SK-N-SH (cell line): ENCODE data around the gene CHD1. TPM values are rescaled to one million over a fixed set of nuclear protein-coding genes. Genes with fewer than 3 reads are reported as not detected.

Experiments
- CTCF ChIA-PET: fragments of 300-600, 350-600 bp; formaldehyde crosslinking; extraction: SDS; loops from one replicate; lab custom pipeline; 2021; lab: Yijun Ruan, JAX
- POLR2A ChIA-PET: fragments of 350-600 bp; sonication (Branson Sonifier 250); formaldehyde crosslinking; extraction: SDS; loops from one replicate; lab custom pipeline; 2020; ENCODE audit warnings: antibody characterized with exemption, inconsistent platforms; lab: Yijun Ruan, JAX
- DNase-seq: peaks from one replicate; pipeline ENCODE4 v3.0.0; 2012
- H2AFZ ChIP-seq: fragments of 200-600 bp; sonication (generic); 2 replicates; pipeline ENCODE4 v1.8.1; 2016; ENCODE audit warnings: antibody characterized with exemption, mild to moderate bottlenecking, low read depth
- H3F3A ChIP-seq: fragments of 200-600 bp; sonication (generic); replicated peaks from 2 replicates; pipeline ENCODE3; 2016; ENCODE audit warnings: antibody characterized with exemption, mild to moderate bottlenecking; ENCODE audit not compliant: insufficient read depth
- H3K27ac ChIP-seq, 2 experiments: fragments of 200-500 bp in 1 of 2; fragments of 200-600 bp in 1 of 2; sonication (Bioruptor generic) in 1 of 2; sonication (generic), shearing (Covaris generic) in 1 of 2; 2 replicates each; pipeline versions ENCODE4 v1.5.1 to v1.6.1; 2014 to 2016; ENCODE audit warnings: low read depth in 2 of 2, inconsistent platforms in 1 of 2, low read length in 1 of 2, mild to moderate bottlenecking in 1 of 2, mixed read lengths in 1 of 2
- H3K27me3 ChIP-seq: fragments of 200-600 bp; sonication (generic), shearing (Covaris generic); 2 replicates; pipeline ENCODE4 v1.6.1; 2016; ENCODE audit warnings: mixed run types; ENCODE audit not compliant: insufficient read depth
- H3K36me3 ChIP-seq, 2 experiments: fragments of 200-500 bp in 1 of 2; fragments of 200-600 bp in 1 of 2; sonication (Bioruptor generic) in 1 of 2; sonication (generic) in 1 of 2; replicated peaks in 1 of 2; 2 replicates each; pipeline versions ENCODE3 to v1.5.1; 2014 to 2016; ENCODE audit warnings: low read length in 1 of 2, mild to moderate bottlenecking in 1 of 2; ENCODE audit not compliant: insufficient read depth in 2 of 2, control insufficient read depth in 1 of 2
- H3K4me1 ChIP-seq, 2 experiments: fragments of 200-500 bp in 1 of 2; fragments of 200-600 bp in 1 of 2; sonication (Bioruptor generic) in 1 of 2; sonication (generic), shearing (Covaris generic) in 1 of 2; 2 replicates each; pipeline versions ENCODE4 v1.5.1 to v1.6.1; 2014 to 2016; ENCODE audit warnings: low read depth in 1 of 2, low read length in 1 of 2, mixed run types in 1 of 2; ENCODE audit not compliant: insufficient read depth in 2 of 2, control insufficient read depth in 1 of 2
- H3K4me2 ChIP-seq: fragments of 200-600 bp; sonication (generic), shearing (Covaris generic); 2 replicates; pipeline ENCODE4 v1.6.1; 2017; ENCODE audit warnings: mixed run types
- H3K4me3 ChIP-seq, 2 experiments: fragments of 200-500 bp in 1 of 2; fragments of 200-600 bp in 1 of 2; sonication (Bioruptor generic) in 1 of 2; sonication (generic), shearing (Covaris generic) in 1 of 2; 2 replicates each; pipeline versions ENCODE4 v1.5.1 to v1.8.1; 2014 to 2016; ENCODE audit warnings: low read depth in 2 of 2, inconsistent platforms in 1 of 2, low read length in 1 of 2, mild to moderate bottlenecking in 1 of 2, mixed read lengths in 1 of 2, moderate library complexity in 1 of 2
- H3K79me2 ChIP-seq: fragments of 200-600 bp; sonication (generic); 2 replicates; pipeline ENCODE4 v1.8.1; 2017; ENCODE audit warnings: mild to moderate bottlenecking; ENCODE audit not compliant: insufficient read depth
- H3K9ac ChIP-seq: fragments of 200-600 bp; sonication (generic); 2 replicates; pipeline ENCODE4 v1.6.1; 2017; ENCODE audit warnings: mixed run types
- H3K9me2 ChIP-seq: fragments of 200-600 bp; sonication (generic); 2 replicates; pipeline ENCODE4 v1.6.1; 2017; ENCODE audit warnings: mixed run types
- H3K9me3 ChIP-seq: fragments of 200-600 bp; sonication (generic); 2 replicates; pipeline ENCODE4 v1.6.1; 2017; ENCODE audit warnings: mixed run types, mild to moderate bottlenecking, moderate library complexity
- H4K20me1 ChIP-seq: fragments of 200-600 bp; sonication (generic); 2 replicates; pipeline ENCODE4 v1.6.1; 2017; ENCODE audit warnings: mild to moderate bottlenecking, mixed run types; ENCODE audit not compliant: insufficient read depth
- CHD2 ChIP-seq: fragments of 150-350 bp; IDR thresholded peaks from 2 replicates; pipeline ENCODE4 v1.6.1; 2018; ENCODE audit warnings: low read length; ENCODE audit not compliant: partially characterized antibody
- ELF1 ChIP-seq: IDR thresholded peaks from 2 replicates; pipeline ENCODE4 v1.4.0; 2012
- GABPA ChIP-seq: IDR thresholded peaks from 2 replicates; pipeline ENCODE4 v1.4.0; 2012; ENCODE audit warnings: low read depth, mild to moderate bottlenecking
- GATA2 ChIP-seq: sonication (generic); formaldehyde crosslinking; IDR thresholded peaks from 2 replicates; pipeline ENCODE4 v1.5.0; 2020; ENCODE audit warnings: mild to moderate bottlenecking, missing genetic modification reagents
- JUND ChIP-seq: IDR thresholded peaks from 2 replicates; pipeline ENCODE4 v1.4.0; 2012
- MEF2A ChIP-seq: IDR thresholded peaks from 2 replicates; pipeline ENCODE4 v1.4.0; 2012; ENCODE audit warnings: low read depth, borderline replicate concordance
- MXI1 ChIP-seq: IDR thresholded peaks from 2 replicates; pipeline ENCODE4 v1.6.1; 2012; ENCODE audit warnings: mild to moderate bottlenecking, low read depth, low read length, improper control_type of control experiment
- NFIC ChIP-seq: IDR thresholded peaks from 2 replicates; pipeline ENCODE4 v1.4.0; 2012; ENCODE audit warnings: borderline replicate concordance
- POLR2AphosphoS5 ChIP-seq: IDR thresholded peaks from 2 replicates; pipeline ENCODE4 v1.6.1; 2012; ENCODE audit warnings: low read depth, low read length
- RFX5 ChIP-seq: IDR thresholded peaks from 2 replicates; pipeline ENCODE4 v1.6.1; 2012; ENCODE audit warnings: mild to moderate bottlenecking, improper control_type of control experiment, low read length
- RXRA ChIP-seq: IDR thresholded peaks from 2 replicates; pipeline ENCODE4 v1.4.0; 2012; ENCODE audit warnings: low read depth, mild to moderate bottlenecking, borderline replicate concordance
- SMC3 ChIP-seq: IDR thresholded peaks from 2 replicates; pipeline ENCODE4 v1.6.1; 2012; ENCODE audit warnings: low read depth, low read length, improper control_type of control experiment
- YY1 ChIP-seq: IDR thresholded peaks from 2 replicates; pipeline ENCODE4 v1.4.0; 2012; ENCODE audit warnings: low read depth, mild to moderate bottlenecking
- WGBS: methylation state at CpG from one replicate; pipeline ENCODE4 v1.1.6; 2017; ENCODE audit warnings: low lambda C conversion rate; 5-methylcytosine and 5-hydroxymethylcytosine counted together
- polyA plus RNA-seq, 3 experiments: library from polyadenylated mRNA; depleted of rRNA; stranded (reverse); fragments of >200 nt; gene quantifications; 2 replicates each; pipeline ENCODE4 v1.2.3, GENCODE V29; 2012
- TF ChIP-seq, protein P1 (sequence below): IDR thresholded peaks from 2 replicates; pipeline ENCODE4 v1.4.0; 2012; ENCODE audit warnings: low read depth, borderline replicate concordance
- TF ChIP-seq, protein P2 (sequence below): IDR thresholded peaks from 2 replicates; pipeline ENCODE4 v1.4.0; 2012; ENCODE audit warnings: low read depth, borderline replicate concordance
- TF ChIP-seq, protein P3 (sequence below): IDR thresholded peaks from 2 replicates; pipeline ENCODE4 v1.4.0; 2012; ENCODE audit warnings: low read depth
- TF ChIP-seq, protein P4 (sequence below): fragments of 150-350 bp; IDR thresholded peaks from 2 replicates; pipeline ENCODE4 v1.6.1; 2017; ENCODE audit warnings: antibody characterized with exemption, low read length, low read depth, borderline replicate concordance

Gene CHD1
- polyA plus RNA-seq, 1 of the 3 experiments (the other 2 are of a cell fraction) = 12.4 TPM

DNA sequence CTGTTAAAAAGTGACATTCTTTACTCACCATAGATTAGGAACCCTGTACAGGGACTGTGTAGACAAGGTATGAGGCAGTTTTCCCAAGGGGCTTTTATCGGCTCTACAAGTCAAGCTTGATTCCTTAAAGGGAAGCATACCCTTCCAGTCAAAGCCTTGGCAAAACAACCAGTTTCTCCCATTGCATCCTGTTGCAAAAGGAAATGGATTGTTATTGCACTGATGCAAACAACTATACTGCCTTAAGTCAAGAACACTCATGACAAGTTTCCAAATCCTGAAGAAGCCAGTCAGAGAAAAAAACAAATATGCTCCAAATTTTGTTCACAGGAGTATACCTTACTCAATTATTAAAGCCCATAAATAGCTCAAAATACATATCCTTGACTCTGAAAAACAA, 87.9 kb downstream of the CHD1 start:
- H3K4me2 ChIP-seq = no peak overlapping the region
- H3K9me2 ChIP-seq = no peaks in the 10 kb centered on the region
- no peak overlapping the region for H3K4me3 ChIP-seq
- no peak overlapping the region for H2AFZ ChIP-seq
- no peaks in the 10 kb centered on the region; a peak in 1 of 4 replicates for H3K4me1 ChIP-seq
- H3F3A ChIP-seq = no peaks in the 10 kb centered on the region
- no peaks in the 10 kb centered on the region for H3K36me3 ChIP-seq
- no peaks in the 10 kb centered on the region for H3K27me3 ChIP-seq
- no peak overlapping the region for H3K27ac ChIP-seq
- H3K9me3 ChIP-seq = no peaks in the 10 kb centered on the region
- no peaks in the 10 kb centered on the region for H3K79me2 ChIP-seq
- 100% methylated on average over 1 of the region's 1 CpG for WGBS
- no peak overlapping the region for H3K9ac ChIP-seq
- ChIA-PET CTCF (interaction anchor here (0.6 to 2.1 kb wide), 8 partner anchors 12 to 219 kb away, joined by 3 to 11 read pairs (median 4); no protein-coding TSS in a partner anchor), POLR2A (no interaction called here)
- DNase-seq = no peak
- TF ChIP-seq, protein P1, sequence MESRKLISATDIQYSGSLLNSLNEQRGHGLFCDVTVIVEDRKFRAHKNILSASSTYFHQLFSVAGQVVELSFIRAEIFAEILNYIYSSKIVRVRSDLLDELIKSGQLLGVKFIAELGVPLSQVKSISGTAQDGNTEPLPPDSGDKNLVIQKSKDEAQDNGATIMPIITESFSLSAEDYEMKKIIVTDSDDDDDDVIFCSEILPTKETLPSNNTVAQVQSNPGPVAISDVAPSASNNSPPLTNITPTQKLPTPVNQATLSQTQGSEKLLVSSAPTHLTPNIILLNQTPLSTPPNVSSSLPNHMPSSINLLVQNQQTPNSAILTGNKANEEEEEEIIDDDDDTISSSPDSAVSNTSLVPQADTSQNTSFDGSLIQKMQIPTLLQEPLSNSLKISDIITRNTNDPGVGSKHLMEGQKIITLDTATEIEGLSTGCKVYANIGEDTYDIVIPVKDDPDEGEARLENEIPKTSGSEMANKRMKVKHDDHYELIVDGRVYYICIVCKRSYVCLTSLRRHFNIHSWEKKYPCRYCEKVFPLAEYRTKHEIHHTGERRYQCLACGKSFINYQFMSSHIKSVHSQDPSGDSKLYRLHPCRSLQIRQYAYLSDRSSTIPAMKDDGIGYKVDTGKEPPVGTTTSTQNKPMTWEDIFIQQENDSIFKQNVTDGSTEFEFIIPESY = no peak
- no peak for TF ChIP-seq POLR2AphosphoS5
- no peak for TF ChIP-seq GABPA
- TF ChIP-seq RXRA = no peak
- TF ChIP-seq SMC3 = no peak
- TF ChIP-seq ELF1 = no peak
- TF ChIP-seq MXI1 = no peak
- TF ChIP-seq GATA2 (CRISPR knock-in tag) = no peak
- no peak for TF ChIP-seq JUND
- no peak for TF ChIP-seq MEF2A
- TF ChIP-seq, protein P2, sequence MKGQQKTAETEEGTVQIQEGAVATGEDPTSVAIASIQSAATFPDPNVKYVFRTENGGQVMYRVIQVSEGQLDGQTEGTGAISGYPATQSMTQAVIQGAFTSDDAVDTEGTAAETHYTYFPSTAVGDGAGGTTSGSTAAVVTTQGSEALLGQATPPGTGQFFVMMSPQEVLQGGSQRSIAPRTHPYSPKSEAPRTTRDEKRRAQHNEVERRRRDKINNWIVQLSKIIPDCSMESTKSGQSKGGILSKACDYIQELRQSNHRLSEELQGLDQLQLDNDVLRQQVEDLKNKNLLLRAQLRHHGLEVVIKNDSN = no peak
- TF ChIP-seq, protein P3, sequence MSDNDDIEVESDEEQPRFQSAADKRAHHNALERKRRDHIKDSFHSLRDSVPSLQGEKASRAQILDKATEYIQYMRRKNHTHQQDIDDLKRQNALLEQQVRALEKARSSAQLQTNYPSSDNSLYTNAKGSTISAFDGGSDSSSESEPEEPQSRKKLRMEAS = no peak
- no peak for TF ChIP-seq CHD2
- TF ChIP-seq RFX5 = no peak
- TF ChIP-seq, protein P4, sequence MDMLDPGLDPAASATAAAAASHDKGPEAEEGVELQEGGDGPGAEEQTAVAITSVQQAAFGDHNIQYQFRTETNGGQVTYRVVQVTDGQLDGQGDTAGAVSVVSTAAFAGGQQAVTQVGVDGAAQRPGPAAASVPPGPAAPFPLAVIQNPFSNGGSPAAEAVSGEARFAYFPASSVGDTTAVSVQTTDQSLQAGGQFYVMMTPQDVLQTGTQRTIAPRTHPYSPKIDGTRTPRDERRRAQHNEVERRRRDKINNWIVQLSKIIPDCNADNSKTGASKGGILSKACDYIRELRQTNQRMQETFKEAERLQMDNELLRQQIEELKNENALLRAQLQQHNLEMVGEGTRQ = no peak
- no peak for TF ChIP-seq NFIC
- TF ChIP-seq YY1 = no peak
- no peaks in the 10 kb centered on the region for H4K20me1 ChIP-seq
